Right atrium auricular region (tissue), 2 donors: ENCODE data around the gene RFESD. TPM values are rescaled to one million over a fixed set of nuclear protein-coding genes. Genes with fewer than 3 reads are reported as not detected.
"Not testable (repeated sequence)": the region's sequence is repeated elsewhere in the genome, so short reads cannot be mapped to it uniquely, and the experiment has no call there.

Experiments used
- DNase-seq: peaks from one replicate; pipeline ENCODE4 v3.0.0-alpha.2; 2019; ENCODE audit warnings: low spot score
- H3K27ac ChIP-seq, 2 donors: fragments of 200-600 bp; sonication (generic); 1 replicate in 1 of 2; 2 replicates in 1 of 2; pipeline ENCODE4 v1.5.1; 2016 to 2019
- H3K27me3 ChIP-seq, 2 donors: fragments of 200-600 bp; sonication (generic); one replicate each; pipeline versions ENCODE4 v1.5.1 to v1.6.0; 2017 to 2019
- H3K36me3 ChIP-seq: fragments of 200-600 bp; sonication (generic); one replicate; pipeline ENCODE4 v1.5.1; 2016
- H3K4me1 ChIP-seq, 2 donors: fragments of 200-600 bp; sonication (generic); one replicate each; pipeline versions ENCODE4 v1.5.1 to v1.6.0; 2017 to 2019
- H3K4me3 ChIP-seq, 2 donors: fragments of 200-600 bp; sonication (generic); 1 replicate in 1 of 2; 2 replicates in 1 of 2; pipeline ENCODE4 v1.5.1; 2017 to 2019; ENCODE audit warnings: mild to moderate bottlenecking in 1 of 2, moderate library complexity in 1 of 2
- H3K9me3 ChIP-seq, 2 donors: fragments of 200-600 bp; sonication (generic); one replicate each; pipeline ENCODE4 v1.5.1; 2019
- CTCF ChIP-seq, 2 donors: fragments of 200-600 bp; sonication (generic); IDR thresholded peaks; one replicate each; pipeline ENCODE4 v1.5.1; 2019; ENCODE audit warnings: antibody characterized with exemption in 2 of 2
- total RNA-seq, 2 donors: library from RNA; depleted of rRNA; stranded (reverse); fragments of >200 nt; gene quantifications; one replicate each; pipeline ENCODE4 v1.1.0, GENCODE V29; 2016

RFESD gene
- total RNA-seq, 2 donors from 2014 or later = 1.9 to 2.5 TPM

GRCh38 chr5:95638632-95639031, 7.9 kb upstream of the RFESD start:
- DNase-seq = no peak
- no peak overlapping the region for H3K4me3 ChIP-seq
- no peak overlapping the region for H3K27ac ChIP-seq
- no peaks in the 10 kb centered on the region for H3K4me1 ChIP-seq
- TF ChIP-seq CTCF (IDR thresholded peaks at IDR 0.05) = no peak
- H3K9me3 ChIP-seq = no peaks in the 10 kb centered on the region
- H3K27me3 ChIP-seq = no peaks in the 10 kb centered on the region
- no peaks in the 10 kb centered on the region for H3K36me3 ChIP-seq

- no peak for DNase-seq
- Histone ChIP-seq H3K9me3 (no peaks in the 10 kb centered on the region), H3K36me3 (no peaks in the 10 kb centered on the region), H3K4me1 (peaks cover 0 to 6% of the 10 kb centered on the region in 2 donors), H3K4me3 (no peak overlapping the region), H3K27ac (no peak overlapping the region), H3K27me3 (no peaks in the 10 kb centered on the region)
- no peak for TF ChIP-seq CTCF (IDR thresholded peaks at IDR 0.05)
Observed at GRCh38 chr5:95641741-95642220, 4.8 kb upstream of the RFESD start.

DNA sequence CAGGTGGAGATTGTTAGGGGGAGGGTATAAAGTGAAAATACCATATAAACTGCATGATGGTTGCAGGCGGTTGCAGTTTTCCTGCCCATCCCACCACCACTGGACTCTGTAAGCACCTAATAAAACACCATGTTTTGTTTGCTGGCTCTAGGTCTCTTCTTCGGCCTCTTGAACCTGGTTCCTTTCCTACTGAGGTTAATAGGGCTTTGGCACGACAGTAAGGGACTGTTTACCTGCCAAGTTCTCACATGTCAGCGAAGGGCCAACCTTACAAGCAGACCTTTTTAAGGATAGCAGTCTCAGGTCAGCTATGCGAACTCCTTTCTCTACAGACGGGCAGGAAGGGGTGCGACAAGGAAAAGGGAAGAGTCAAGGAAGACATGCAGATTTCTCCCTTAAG, 3.4 kb upstream of the RFESD start:
- TF ChIP-seq CTCF (IDR thresholded peaks at IDR 0.05) = no peak
- Histone ChIP-seq H3K4me1 (peaks cover 0 to 10% of the 10 kb centered on the region in 2 donors), H3K27me3 (no peaks in the 10 kb centered on the region), H3K4me3 (no peak overlapping the region), H3K9me3 (no peaks in the 10 kb centered on the region), H3K27ac (no peak overlapping the region), H3K36me3 (no peaks in the 10 kb centered on the region)
- no peak for DNase-seq

- Histone ChIP-seq H3K27me3 (no peaks in the 10 kb centered on the region), H3K4me1 (peaks cover 0 to 10% of the 10 kb centered on the region in 2 donors), H3K36me3 (no peaks in the 10 kb centered on the region), H3K4me3 (no peak overlapping the region), H3K27ac (peak overlapping the region; percentile 95), H3K9me3 (no peaks in the 10 kb centered on the region)
- TF ChIP-seq CTCF (IDR thresholded peaks at IDR 0.05) = peak; percentile 44 to 79
- DNase-seq = peak; percentile 74
Observed at GRCh38 chr5:95644351-95645042, 2.1 kb upstream of the RFESD start.

DNA sequence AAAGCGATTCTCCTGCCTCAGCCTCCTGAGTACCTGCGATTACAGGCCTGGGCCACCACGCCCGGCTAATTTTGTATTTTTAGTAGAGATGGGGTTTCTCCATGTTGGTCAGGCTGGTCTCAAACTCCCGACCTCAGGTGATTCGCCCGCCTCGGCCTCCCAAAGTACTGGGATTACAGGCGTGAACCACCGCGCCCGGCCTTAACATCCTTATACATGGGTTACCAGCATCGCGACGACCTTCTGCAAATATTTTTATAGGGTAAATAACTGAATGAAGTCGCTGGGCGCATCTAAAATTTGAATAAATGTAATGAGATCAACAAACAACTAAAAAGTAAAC, 380 bp upstream of the RFESD start:
- H3K27ac ChIP-seq = peak overlapping the region; percentile 95
- not testable (repeated sequence) for DNase-seq, H3K9me3 ChIP-seq, H3K36me3 ChIP-seq, H3K27me3 ChIP-seq
- H3K4me1 ChIP-seq = peaks cover 0 to 10% of the 10 kb centered on the region in 2 donors
- peak overlapping the region in 1 of 2 donors; percentile 59 for H3K4me3 ChIP-seq

DNA sequence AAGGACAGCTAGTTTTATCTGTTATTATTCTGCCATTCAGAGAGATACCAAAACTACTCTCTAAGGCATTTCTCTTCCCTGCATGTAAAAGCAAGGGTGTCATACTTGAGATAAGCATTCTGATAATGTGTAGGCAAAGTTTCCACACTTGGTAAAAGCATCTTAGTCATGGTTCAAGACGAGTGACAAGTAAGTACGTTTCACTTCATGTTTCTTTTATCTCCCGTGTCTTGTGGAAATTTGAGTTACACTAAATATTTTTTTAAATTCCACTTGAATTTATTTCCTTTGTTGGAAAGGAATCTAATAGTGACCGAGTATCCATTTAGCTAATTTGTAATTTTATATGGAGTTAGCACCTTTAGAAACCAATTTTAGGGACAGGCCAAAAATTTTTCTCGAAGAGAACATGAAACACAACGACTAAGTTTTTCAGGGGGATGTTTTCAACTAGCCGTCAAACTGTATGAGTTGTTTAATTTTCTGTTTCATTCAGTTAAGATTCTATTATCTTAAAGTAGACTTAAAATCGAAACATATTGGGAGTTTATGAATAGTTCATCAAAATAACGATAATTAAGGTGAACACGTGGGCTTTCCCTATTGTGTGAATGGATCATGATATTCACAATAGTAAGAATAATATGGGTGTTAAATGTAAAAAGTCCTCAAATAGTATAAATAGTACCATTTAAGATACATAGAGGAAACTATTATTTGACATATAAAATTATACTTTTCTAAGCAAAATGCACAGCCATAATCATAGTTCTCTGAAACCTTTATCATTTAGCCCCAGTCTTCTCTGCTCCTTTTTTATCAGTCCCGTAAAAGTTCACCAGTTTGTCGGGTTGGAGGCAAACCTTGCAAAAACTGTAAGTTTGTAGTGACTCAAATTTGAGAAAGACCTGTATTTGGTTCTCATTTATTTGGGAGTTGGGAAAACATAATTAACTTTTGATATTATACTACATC, 1.6 kb downstream of the RFESD start:
- H3K27ac ChIP-seq = peak overlapping the region; percentile 95
- H3K4me1 ChIP-seq = peaks cover 0 to 10% of the 10 kb centered on the region in 2 donors
- H3K36me3 ChIP-seq = no peaks in the 10 kb centered on the region
- no peaks in the 10 kb centered on the region for H3K27me3 ChIP-seq
- DNase-seq = no peak
- no peak for TF ChIP-seq CTCF (IDR thresholded peaks at IDR 0.05)
- H3K9me3 ChIP-seq = no peaks in the 10 kb centered on the region
- no peak overlapping the region for H3K4me3 ChIP-seq
